Psoas muscle (tissue), 8 donors: ENCODE data around the gene ALS2CL. TPM values are rescaled to one million over a fixed set of nuclear protein-coding genes. Genes with fewer than 3 reads are reported as not detected.

ENCODE experiments used
- ATAC-seq, 4 donors: fragments of 200-7000 bp; cut with Tn5 transposase; one replicate each; pipeline ENCODE4 v1.9.1; 2020; ENCODE audit warnings: moderate library complexity in 3 of 4, mild to moderate bottlenecking in 2 of 4
- DNase-seq, 2 donors: peaks; one replicate each; pipeline ENCODE4 v3.0.0-alpha.2; 2020
- H3K27ac ChIP-seq: fragments of 200-600 bp; one replicate; pipeline ENCODE4 v1.8.0; 2022
- H3K27me3 ChIP-seq, 3 donors: fragments of 200-600 bp in 1 of 3; one replicate each; pipeline versions ENCODE4 v1.6.1 to v1.8.0; 2013 to 2022; ENCODE audit warnings: low read length in 2 of 3, mild to moderate bottlenecking in 2 of 3, moderate library complexity in 1 of 3; ENCODE audit not compliant: insufficient read depth in 3 of 3
- H3K36me3 ChIP-seq, 2 donors: fragments of 200-600 bp in 1 of 2; one replicate each; pipeline versions ENCODE4 v1.6.1 to v1.8.0; 2013 to 2022; ENCODE audit warnings: low read depth in 1 of 2, mild to moderate bottlenecking in 1 of 2, moderate library complexity in 1 of 2; ENCODE audit not compliant: insufficient read depth in 1 of 2
- H3K4me1 ChIP-seq: fragments of 200-600 bp; one replicate; pipeline ENCODE4 v1.8.0; 2022
- H3K4me3 ChIP-seq: fragments of 200-600 bp; one replicate; pipeline ENCODE4 v1.8.0; 2022; ENCODE audit warnings: mild to moderate bottlenecking
- H3K9me3 ChIP-seq: fragments of 200-600 bp; one replicate; pipeline ENCODE4 v1.8.0; 2022
- WGBS, 3 donors: extraction: QIAGEN DNeasy Blood & Tissue Kit; methylation state at CpG; one replicate each; pipeline versions ENCODE4 v1.1.6 to v1.1.7; 2013; 5-methylcytosine and 5-hydroxymethylcytosine counted together
- intact Hi-C, 2 donors: fragments of 100-400 bp; cut with DNase I; formaldehyde crosslinking; loops; one replicate each; pipeline versions ENCODE4 v1.11.0 to v1.14.2; 2022
- polyA plus RNA-seq, 3 donors: library from polyadenylated mRNA; stranded (reverse); fragments of 200-250 nt; gene quantifications; one replicate each; pipeline ENCODE4 v1.2.3, GENCODE V29; 2013
- total RNA-seq, 4 donors: library from RNA; stranded (reverse); fragmentation: NEBNext Ultra II Directional in 2 of 4; extraction: Animal tissue kit (Norgen Biotek cat#: 25700) in 2 of 4; gene quantifications; one replicate each; pipeline versions ENCODE4 v1.2.1 to v1.2.4, GENCODE V29; 2021 to 2023
- TF ChIP-seq, protein P1 (sequence below): fragments of 200-600 bp; IDR thresholded peaks from one replicate; pipeline ENCODE4 v1.8.0; 2022; ENCODE audit warnings: antibody characterized with exemption
- donor health status: healthy with polysubstance abuse.
- donor health status: DM: no; HTN: no; CAD: no; lungs with moderate emphysema.
- donor health status: Bipolar disorder and iron deficiency.
- donor health status: healthy.
- donor health status: DM: yes; HTN: yes; CAD: no.
- donor health status: DM: no; HTN: no; CAD: no.
- donor health status: DM: no; HTN: no; CAD: no.
- donor health status: DM: yes; HTN: yes; CAD: no.

The ALS2CL gene
- total and polyA plus RNA-seq, 7 donors: 5.0 to 10.1 (median 6.3) TPM

- Histone ChIP-seq H3K36me3 (peaks cover 0 to 84% of the 10 kb centered on the region in 2 donors), H3K4me1 (no peaks in the 10 kb centered on the region), H3K4me3 (no peak overlapping the region), H3K27ac (no peak overlapping the region), H3K9me3 (no peaks in the 10 kb centered on the region), H3K27me3 (no peaks in the 10 kb centered on the region)
- ATAC-seq: no peak
- TF ChIP-seq, protein P1, sequence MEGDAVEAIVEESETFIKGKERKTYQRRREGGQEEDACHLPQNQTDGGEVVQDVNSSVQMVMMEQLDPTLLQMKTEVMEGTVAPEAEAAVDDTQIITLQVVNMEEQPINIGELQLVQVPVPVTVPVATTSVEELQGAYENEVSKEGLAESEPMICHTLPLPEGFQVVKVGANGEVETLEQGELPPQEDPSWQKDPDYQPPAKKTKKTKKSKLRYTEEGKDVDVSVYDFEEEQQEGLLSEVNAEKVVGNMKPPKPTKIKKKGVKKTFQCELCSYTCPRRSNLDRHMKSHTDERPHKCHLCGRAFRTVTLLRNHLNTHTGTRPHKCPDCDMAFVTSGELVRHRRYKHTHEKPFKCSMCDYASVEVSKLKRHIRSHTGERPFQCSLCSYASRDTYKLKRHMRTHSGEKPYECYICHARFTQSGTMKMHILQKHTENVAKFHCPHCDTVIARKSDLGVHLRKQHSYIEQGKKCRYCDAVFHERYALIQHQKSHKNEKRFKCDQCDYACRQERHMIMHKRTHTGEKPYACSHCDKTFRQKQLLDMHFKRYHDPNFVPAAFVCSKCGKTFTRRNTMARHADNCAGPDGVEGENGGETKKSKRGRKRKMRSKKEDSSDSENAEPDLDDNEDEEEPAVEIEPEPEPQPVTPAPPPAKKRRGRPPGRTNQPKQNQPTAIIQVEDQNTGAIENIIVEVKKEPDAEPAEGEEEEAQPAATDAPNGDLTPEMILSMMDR: no peak
- intact Hi-C loops: no loop called here
- DNase-seq: no peak
- 87 to 93% (median 87%) methylated on average over 11 of the region's 11 CpGs for WGBS, 3 donors
These were observed 10.5 kb downstream of the ALS2CL start for GRCh38 chr3:46682974-46683373.

GRCh38 chr3:46681856-46682540 is 11.5 kb downstream of the ALS2CL start:
- Histone ChIP-seq H3K4me1 (peaks cover 4% of the 10 kb centered on the region), H3K27me3 (no peaks in the 10 kb centered on the region), H3K9me3 (no peaks in the 10 kb centered on the region), H3K4me3 (no peak overlapping the region), H3K27ac (no peak overlapping the region), H3K36me3 (peaks cover 0 to 74% of the 10 kb centered on the region in 2 donors)
- DNase-seq: no peak
- TF ChIP-seq, protein P1: no peak
- WGBS, 3 donors: 83 to 90% (median 89%) methylated on average over 13 of the region's 13 CpGs
- intact Hi-C loops: no loop called here
- ATAC-seq: no peak

DNA sequence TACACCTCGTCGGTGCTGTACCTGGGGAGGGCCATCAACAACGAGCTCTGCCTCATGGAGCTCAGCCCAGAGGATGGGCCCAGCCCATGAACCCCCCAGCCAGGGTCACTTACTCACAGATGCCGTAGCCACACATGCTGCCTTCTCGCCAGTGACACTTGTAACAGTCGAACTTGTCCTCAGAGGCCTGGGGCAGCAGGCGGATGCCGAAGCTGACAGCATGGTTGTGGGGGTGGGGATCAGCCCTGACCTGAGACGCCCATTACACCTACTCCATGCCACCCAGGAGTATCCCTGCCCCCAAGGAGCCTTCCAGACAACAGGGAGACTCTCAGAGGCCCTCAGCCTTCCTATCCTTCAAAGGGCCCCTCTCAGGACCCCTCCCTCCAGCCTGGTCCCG is 12.1 kb downstream of the ALS2CL start:
- Histone ChIP-seq H3K27me3 (no peaks in the 10 kb centered on the region), H3K4me3 (no peak overlapping the region), H3K36me3 (peaks cover 0 to 70% of the 10 kb centered on the region in 2 donors), H3K4me1 (peaks cover 4% of the 10 kb centered on the region), H3K9me3 (no peaks in the 10 kb centered on the region), H3K27ac (no peak overlapping the region)
- DNase-seq (no peak), ATAC-seq (no peak)
- TF ChIP-seq, protein P1: no peak
- intact Hi-C loops: no loop called here
- WGBS, 3 donors: 88 to 90% (median 90%) methylated on average over 10 of the region's 10 CpGs

- WGBS, 3 donors: 81 to 90% (median 86%) methylated on average over 9 of the region's 9 CpGs
- Histone ChIP-seq H3K27ac (no peak overlapping the region), H3K4me1 (peaks cover 4% of the 10 kb centered on the region), H3K27me3 (no peaks in the 10 kb centered on the region), H3K9me3 (no peaks in the 10 kb centered on the region), H3K36me3 (peaks cover 0 to 70% of the 10 kb centered on the region in 2 donors), H3K4me3 (no peak overlapping the region)
- TF ChIP-seq, protein P1: no peak
- DNase-seq: no peak
- no peak for ATAC-seq
- intact Hi-C loops: no loop called here
These were observed 13.1 kb downstream of the ALS2CL start for GRCh38 chr3:46680298-46680826.

DNA sequence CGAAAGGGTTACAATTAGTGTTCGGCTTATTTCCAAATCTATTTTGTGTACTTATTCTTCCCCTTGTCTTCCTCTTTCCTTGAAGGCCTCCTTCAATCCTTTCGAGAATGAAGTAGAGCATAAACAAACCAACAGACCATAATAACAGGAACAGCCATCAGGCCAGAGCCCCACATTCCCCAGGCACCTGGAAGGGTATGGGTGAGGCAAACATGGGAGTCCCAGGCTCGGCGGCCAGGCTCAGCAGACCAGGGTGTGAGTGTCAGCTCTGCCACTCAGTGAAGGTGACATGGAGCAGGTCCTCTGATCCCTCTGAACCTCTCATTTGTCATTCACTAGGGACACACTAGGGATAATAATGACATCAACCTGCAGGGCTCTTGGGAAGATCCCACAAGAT is 13.8 kb downstream of the ALS2CL start:
- intact Hi-C loops: no loop called here
- Histone ChIP-seq H3K9me3 (no peaks in the 10 kb centered on the region), H3K36me3 (peaks cover 0 to 69% of the 10 kb centered on the region in 2 donors), H3K27ac (no peak overlapping the region), H3K4me3 (no peak overlapping the region), H3K4me1 (peaks cover 4% of the 10 kb centered on the region), H3K27me3 (no peaks in the 10 kb centered on the region)
- WGBS, 3 donors: 81 to 89% (median 86%) methylated on average over 5 of the region's 5 CpGs
- TF ChIP-seq, protein P1: no peak
- ATAC-seq (no peak), DNase-seq (no peak)
